ENCODE results near the gene COL17A1. TPM values are rescaled to one million over a fixed set of nuclear protein-coding genes. Genes with fewer than 3 reads are reported as not detected.

The COL17A1 gene
- total RNA-seq, 1 donor from 2014 or later = 4.2 TPM

DNA sequence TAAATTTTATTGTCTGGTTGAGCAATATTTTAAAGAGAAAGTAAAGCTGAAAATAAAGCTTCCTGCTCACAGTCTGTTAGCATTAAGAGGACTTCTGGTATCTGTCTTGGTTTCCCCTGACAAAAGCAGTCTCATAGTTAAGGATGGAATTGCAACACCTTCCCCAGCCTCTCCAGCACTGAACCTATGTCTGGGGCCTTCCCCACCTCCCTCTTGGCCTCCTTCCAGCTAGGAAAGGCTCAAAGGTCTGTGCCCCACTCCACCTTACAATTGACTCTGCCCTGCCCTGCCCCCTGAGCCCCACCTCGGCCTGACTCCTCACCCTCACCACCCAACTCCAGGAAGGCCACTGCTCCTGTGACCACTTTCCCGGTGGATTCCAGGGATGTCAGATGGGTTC is 33.2 kb downstream of the COL17A1 start:
- no peak overlapping the region for H3K27ac Mint-ChIP-seq (ENCODE audit: unreplicated experiment)

DNA sequence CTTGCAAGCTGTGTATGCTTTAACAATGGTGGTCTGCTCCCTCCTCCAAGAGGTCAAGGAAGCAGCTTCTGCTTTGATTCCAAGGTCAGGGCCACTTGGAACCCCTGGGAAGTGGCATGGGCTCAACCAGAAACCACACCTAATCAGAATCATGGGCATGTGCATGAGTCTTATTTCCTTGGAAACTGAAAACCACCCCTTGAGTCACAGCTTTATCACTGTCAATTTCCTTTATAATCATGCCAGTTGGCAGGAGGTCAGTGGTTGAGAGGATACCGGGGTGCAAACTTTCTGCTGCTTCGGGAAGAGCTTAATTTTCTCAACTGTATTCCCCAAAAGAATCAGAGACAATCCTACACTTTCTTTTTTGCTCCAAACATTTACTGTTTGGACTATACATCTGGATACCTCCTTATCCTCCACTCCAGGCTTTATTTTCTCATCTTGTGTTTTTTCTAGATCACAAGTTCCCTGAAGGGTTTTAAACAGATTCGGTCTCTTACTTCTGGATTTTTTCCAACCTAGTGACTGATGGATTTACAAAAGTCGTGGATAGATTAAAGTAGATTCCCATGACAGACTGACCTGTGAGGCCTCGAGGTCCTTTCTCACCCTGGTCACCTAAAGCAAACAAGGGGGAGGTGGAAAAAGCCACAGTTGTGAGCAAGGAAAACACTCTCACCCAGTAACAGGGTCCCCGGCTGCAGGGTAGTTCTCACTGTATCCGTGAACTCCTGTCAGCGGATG is 36.0 kb downstream of the COL17A1 start:
- no peak overlapping the region for H3K27ac Mint-ChIP-seq (ENCODE audit: unreplicated experiment)
- peaks cover 10% of the 10 kb centered on the region for H3K27me3 Mint-ChIP-seq (ENCODE audit: unreplicated experiment)
- TF ChIP-seq, protein P1, sequence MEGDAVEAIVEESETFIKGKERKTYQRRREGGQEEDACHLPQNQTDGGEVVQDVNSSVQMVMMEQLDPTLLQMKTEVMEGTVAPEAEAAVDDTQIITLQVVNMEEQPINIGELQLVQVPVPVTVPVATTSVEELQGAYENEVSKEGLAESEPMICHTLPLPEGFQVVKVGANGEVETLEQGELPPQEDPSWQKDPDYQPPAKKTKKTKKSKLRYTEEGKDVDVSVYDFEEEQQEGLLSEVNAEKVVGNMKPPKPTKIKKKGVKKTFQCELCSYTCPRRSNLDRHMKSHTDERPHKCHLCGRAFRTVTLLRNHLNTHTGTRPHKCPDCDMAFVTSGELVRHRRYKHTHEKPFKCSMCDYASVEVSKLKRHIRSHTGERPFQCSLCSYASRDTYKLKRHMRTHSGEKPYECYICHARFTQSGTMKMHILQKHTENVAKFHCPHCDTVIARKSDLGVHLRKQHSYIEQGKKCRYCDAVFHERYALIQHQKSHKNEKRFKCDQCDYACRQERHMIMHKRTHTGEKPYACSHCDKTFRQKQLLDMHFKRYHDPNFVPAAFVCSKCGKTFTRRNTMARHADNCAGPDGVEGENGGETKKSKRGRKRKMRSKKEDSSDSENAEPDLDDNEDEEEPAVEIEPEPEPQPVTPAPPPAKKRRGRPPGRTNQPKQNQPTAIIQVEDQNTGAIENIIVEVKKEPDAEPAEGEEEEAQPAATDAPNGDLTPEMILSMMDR (IDR thresholded peaks at IDR 0.05; ENCODE audit: unreplicated experiment) = no peak
- H3K9me3 Mint-ChIP-seq (ENCODE audit: unreplicated experiment) = no peaks in the 10 kb centered on the region
- H3K4me3 Mint-ChIP-seq (ENCODE audit: unreplicated experiment) = no peak overlapping the region
- DNase-seq (ENCODE audit: low spot score) = no peak
- H3K4me1 Mint-ChIP-seq (ENCODE audit: unreplicated experiment) = peaks cover 4% of the 10 kb centered on the region
- no peaks in the 10 kb centered on the region for H3K36me3 Mint-ChIP-seq (ENCODE audit: low read depth, unreplicated experiment)

More for the DNA sequence above, 33.2 kb downstream of the COL17A1 start:
- peaks cover 18% of the 10 kb centered on the region for H3K4me1 Mint-ChIP-seq (ENCODE audit: unreplicated experiment)
- no peak for DNase-seq (ENCODE audit: low spot score)
- no peaks in the 10 kb centered on the region for H3K36me3 Mint-ChIP-seq (ENCODE audit: low read depth, unreplicated experiment)
- H3K4me3 Mint-ChIP-seq (ENCODE audit: unreplicated experiment) = no peak overlapping the region
- no peaks in the 10 kb centered on the region for H3K9me3 Mint-ChIP-seq (ENCODE audit: unreplicated experiment)
- peaks cover 9% of the 10 kb centered on the region for H3K27me3 Mint-ChIP-seq (ENCODE audit: unreplicated experiment)
- TF ChIP-seq, protein P1 (IDR thresholded peaks at IDR 0.05; ENCODE audit: unreplicated experiment) = no peak

DNA sequence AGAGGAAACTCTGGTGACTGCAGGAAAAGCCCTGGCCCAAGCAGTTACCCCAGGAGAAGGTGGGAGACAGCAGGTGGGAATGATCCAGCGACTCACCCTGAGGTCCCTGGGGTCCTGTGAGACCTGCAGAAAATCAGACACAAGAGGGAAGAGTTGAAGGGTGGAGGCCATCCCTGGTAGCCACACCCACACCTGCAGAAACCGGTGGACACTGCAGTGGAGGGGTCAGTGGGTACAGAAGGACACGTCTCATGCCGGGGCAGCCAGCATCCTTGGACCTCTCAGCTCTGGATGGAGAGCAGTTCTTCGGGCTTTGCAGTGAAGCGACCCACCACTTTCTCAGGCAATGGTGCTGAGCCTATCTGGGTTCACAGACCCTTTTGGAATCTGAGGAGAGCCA is 39.0 kb downstream of the COL17A1 start:
- H3K36me3 Mint-ChIP-seq (ENCODE audit: low read depth, unreplicated experiment) = no peaks in the 10 kb centered on the region
- DNase-seq (ENCODE audit: low spot score) = no peak

DNA sequence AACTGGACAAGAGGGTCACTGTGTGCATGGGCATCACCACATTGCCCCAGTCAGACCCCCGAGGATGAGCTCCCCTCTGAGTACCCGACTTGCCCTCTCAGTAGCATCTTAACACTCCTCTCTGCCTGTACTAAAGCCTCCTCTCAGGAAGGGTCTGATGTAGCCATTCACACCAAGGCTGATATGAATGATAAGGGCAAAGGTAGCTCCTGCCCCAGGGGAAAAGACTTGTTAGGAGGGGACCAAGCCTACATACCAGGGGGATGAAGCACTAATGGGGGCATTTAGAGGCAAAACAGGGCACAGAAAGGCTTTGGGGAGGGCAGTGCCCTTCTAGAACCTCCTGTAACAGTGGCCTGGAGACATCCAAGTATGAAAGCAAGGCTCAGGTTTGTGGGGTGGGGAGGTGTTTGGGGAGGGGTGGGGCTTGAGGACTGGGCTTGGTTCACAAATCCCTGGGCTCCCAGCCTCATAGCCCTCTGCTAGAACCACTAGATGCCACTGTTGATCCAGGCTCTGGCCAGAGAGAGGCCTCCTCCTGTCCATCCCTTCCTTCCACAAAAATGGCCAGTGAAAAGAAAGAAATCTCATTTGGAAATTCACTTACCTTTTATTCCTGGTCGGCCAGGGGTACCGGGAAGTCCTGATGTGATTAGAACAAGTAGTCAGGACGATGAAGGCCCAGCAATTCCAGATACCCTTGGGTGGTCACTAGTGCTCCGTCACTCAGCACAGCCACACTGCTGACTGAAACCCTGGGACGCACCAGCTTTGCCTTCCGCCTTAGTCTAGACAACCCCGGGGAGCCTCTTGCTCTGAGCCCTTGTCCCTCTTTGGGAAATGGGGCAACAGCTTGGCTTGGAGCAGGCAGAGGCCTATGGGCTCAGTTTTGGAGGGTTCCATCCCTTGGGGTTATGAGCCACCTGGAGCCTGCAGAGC is 40.3 kb downstream of the COL17A1 start:
- Mint-ChIP-seq H3K4me3 (ENCODE audit: unreplicated experiment) (no peak overlapping the region), H3K9me3 (ENCODE audit: unreplicated experiment) (no peaks in the 10 kb centered on the region), H3K27me3 (ENCODE audit: unreplicated experiment) (peaks cover 12% of the 10 kb centered on the region), H3K4me1 (ENCODE audit: unreplicated experiment) (no peaks in the 10 kb centered on the region), H3K36me3 (ENCODE audit: low read depth, unreplicated experiment) (no peaks in the 10 kb centered on the region), H3K27ac (ENCODE audit: unreplicated experiment) (no peak overlapping the region)
- peak; percentile 67 for DNase-seq (ENCODE audit: low spot score)
- TF ChIP-seq, protein P1 (IDR thresholded peaks at IDR 0.05; ENCODE audit: unreplicated experiment) = no peak

More for the DNA sequence above, 39.0 kb downstream of the COL17A1 start:
- no peaks in the 10 kb centered on the region for H3K4me1 Mint-ChIP-seq (ENCODE audit: unreplicated experiment)
- peak overlapping the region; percentile 42 for H3K27ac Mint-ChIP-seq (ENCODE audit: unreplicated experiment)
- H3K9me3 Mint-ChIP-seq (ENCODE audit: unreplicated experiment) = no peaks in the 10 kb centered on the region
- TF ChIP-seq, protein P1 (IDR thresholded peaks at IDR 0.05; ENCODE audit: unreplicated experiment) = no peak
- no peak overlapping the region for H3K4me3 Mint-ChIP-seq (ENCODE audit: unreplicated experiment)
- peaks cover 11% of the 10 kb centered on the region for H3K27me3 Mint-ChIP-seq (ENCODE audit: unreplicated experiment)
